Activated naive CD4-positive, alpha-beta T cell (primary cell): Measurements from ENCODE around the gene TBC1D22B.
"Not testable (repeated sequence)": the region's sequence is repeated elsewhere in the genome, so short reads cannot be mapped to it uniquely, and the experiment has no call there.

ENCODE experiments used
- DNase-seq, 4 experiments: peaks; one replicate each; lab custom pipeline; 2025; lab: John Stamatoyannopoulos, UW

The TBC1D22B gene

DNA sequence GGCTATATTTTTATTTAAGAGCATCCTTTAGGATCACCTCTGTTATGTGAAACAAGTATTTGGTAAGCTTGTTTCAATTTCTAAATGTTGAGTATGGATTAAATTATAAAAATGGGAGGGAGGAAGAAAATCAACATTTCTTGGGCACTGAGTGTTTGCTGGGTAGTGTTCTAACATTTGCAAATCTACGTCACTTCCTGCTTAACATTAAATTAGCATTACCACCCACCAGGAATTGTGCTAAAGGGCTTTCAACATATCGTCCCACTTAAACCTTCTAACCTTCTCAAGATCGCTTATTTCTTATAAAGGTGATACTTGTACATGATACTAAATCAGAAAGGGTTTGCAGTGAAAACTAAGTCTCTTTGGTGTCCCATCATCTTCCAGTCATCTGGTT, 8.3 kb downstream of the TBC1D22B start:
- DNase-seq = no peak

DNA sequence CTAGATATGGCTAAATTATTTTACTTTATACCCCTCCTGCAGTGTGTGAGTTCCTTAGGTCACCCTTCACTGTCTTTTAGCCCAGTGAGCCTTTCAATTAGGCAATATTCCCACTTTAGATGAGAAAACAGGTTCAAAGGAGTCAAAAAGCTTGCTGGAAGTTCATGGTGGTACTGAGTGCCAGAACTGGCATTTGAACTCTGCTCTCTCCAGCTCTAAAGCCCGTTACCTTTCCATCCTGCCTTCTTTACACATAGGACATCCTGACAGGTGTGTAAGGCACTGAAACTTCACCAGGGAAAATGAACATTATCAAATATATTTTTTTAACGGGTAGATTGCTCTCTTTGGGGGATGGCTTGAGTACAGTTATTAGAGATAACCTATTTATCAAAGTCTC, 11.5 kb downstream of the TBC1D22B start:
- no peak for DNase-seq

DNA sequence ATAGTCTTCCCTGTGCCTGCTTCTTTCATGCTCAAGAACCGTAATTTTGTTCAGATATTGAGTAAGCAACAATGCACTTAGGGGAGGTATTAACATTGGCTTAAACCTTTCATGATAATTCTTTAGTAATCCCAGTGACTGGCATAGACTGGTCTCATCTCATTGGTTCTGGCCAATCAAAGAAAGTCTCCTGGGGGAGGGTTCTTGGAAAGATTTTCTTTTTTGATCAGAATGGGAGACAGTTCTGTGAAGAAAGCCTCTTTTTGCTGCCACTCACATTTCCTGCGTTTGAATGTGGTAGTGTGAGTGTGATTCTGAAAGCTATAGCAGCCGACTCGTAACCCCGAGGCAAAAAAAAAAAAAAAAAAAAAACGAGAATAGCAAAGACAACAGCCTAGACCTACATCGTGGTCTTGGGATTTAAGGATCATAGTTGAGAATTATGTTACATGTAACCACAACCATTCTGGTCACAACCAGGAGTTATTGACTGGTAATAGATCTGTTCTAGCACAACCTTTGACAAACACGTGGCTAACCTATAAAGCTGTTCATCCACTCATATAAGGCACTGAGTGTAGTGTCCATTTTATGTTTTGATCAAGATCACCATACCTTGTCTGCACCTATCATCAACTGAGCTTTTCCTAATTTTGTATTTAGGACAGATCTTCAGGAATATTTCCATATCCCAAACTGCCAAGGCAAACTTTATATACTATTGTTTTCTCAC, 15.4 kb downstream of the TBC1D22B start:
- DNase-seq = no peak

DNA sequence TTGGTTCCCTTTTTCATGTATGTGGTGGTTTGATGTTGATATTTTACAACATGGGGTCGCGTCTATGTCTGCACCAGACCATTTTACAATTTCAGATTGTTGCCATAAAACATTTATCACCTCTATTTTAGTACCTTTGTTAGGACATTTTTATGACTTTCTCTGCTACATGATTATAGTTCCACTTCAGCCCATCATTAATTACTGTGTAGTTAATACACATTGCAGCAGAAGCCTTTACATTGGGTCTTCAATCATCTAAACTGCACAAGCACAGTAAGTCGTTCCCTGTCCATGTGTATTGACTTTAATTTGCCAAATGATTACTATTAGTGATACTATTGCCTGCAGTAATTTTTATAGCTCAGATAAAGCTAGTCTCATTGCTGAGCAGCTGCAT, 16.1 kb downstream of the TBC1D22B start:
- DNase-seq = no peak

DNA sequence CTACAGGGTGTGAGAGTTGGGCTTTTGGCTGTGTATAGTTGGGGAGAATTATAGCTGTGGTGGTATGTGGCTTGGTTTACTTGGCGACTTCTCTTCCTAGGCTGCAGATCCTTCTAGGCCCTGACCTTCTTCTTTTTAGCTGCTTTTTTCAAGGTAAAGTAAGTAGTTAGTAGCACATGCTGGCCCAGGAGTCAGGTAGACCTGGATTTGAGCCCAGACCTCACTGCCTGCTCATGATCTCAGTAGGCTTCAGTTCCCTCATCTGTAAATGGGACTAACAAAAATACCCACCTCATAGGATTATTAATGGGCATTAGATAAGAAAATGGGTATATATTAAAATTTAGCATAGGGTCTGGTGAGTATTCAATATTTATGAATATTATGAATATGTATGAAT, 17.8 kb downstream of the TBC1D22B start:
- no peak for DNase-seq

DNA sequence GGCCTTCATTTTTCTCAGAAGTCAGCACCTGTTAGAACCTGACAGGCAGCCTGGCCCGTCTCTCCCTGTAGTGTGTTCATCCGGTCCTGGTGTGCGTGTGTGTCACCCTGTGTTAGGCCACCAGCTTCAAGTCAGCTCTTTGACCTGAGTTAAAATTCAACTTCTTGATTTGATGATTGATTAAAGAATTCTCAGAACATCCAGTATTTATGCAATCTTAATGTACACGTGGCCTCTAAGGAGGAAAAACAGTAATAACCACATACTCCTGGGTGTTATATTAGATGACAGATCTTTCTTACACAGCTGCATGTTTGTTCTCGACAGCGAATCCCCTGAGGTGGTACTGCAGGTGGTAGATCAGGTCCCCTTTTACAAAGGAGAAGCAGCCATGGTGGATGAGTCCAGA, 19.4 kb downstream of the TBC1D22B start:
- DNase-seq = no peak

DNA sequence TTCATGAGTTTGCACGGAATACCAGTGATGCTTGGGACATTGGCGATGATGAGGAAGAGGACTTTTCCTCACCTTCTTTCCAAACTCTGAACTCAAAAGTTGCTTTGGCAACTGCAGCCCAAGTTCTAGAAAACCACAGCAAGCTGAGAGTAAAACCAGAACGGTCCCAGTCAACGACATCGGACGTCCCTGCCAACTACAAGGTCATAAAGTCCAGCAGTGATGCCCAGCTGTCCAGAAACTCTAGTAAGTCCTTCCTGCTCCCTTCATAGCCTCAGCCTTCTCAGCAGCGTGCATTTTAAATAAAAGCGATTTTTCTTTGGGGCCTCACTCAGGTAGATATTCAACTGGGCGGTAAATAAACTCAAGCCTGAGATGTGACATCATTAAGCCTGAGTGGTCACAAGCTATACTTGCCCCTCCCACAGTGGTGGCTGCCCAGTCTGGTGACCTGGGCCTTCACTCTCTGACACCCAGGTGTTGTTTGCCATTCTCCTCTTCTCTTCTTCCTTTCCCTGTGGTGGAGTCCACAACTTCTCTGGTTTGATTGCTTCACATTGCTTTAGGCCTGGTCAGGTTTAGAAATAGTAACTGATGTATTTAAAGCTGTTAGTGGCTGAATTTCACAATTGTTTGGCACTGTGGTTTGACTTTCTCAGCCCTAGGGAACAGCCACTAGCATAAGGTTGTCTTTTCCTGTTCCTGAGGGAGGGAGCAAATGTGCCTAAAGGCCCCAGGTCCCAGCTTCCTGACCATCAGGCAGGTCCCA, 22.0 kb downstream of the TBC1D22B start:
- no peak for DNase-seq

DNA sequence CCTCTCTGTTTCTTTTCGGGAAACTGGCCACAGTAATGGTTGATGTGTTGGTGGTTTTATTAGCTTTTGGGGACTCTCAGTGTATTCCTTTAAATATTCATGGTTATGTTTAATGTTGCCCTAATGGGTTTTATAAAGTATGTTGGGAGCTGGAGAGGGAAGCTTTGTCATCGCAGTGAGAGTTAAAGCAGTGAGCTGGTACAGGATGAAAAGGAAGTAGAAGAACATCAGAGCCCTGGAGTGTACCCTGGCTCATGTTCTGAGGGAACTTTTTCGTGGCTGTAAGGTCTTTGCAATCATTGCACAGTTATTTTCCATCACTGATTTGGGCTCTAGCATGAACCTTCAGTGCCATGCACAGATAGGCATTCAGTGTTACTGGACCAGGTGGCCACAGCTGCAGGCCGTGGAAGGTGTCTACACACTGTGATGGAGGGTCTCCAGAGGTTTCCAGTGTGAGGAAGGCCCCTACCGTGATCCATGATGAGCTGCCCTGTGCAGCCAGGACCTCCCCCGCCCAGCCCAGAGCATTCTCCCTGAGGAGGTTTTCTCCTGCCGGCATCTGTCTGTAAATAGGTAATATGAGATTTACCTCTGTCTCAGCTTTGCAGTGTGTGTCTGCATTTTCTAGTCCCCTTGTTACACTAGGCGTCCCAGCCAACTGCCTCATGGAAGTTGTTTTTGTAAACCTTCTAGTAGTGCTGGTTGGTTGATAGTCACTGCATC, 22.8 kb downstream of the TBC1D22B start:
- DNase-seq = no peak

DNA sequence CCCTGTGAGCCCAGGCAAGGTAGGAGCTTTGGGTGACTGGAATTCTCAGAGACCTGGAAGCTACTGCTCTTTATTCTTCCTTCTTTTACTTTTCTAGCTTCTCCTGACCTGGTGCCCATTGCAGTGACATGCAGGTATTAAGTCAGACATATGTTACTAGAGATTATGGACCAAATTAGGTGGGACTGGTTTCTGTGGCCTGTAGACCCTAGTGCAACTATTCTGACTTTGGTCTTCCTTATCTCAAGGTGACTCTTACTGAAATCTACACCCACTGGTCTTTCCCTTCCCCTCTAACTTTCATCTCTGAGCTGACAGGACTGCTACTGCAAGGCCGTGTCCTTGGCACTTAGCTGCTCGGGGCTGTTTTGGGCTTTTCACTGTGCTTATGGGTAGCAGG, 24.8 kb downstream of the TBC1D22B start:
- no peak for DNase-seq

DNA sequence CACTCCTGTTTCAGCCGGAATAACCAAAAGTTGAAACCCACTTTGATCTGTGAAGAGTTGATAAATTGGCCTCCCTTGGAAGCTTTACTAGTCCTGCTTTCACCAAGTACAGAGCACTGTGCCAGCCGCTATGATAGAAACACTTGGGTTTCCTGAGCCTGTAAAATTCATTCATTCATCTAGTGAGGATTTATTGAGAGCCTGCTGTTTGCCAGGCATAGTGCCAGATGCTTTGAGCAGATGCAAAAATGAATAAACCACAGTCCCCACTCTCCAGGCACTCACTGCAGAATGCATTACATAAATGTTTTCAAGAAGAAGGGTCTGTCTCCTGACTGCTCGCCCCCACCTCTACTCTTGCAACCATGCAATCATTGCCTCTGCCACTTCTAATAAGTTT, 25.7 kb downstream of the TBC1D22B start:
- DNase-seq = no peak

DNA sequence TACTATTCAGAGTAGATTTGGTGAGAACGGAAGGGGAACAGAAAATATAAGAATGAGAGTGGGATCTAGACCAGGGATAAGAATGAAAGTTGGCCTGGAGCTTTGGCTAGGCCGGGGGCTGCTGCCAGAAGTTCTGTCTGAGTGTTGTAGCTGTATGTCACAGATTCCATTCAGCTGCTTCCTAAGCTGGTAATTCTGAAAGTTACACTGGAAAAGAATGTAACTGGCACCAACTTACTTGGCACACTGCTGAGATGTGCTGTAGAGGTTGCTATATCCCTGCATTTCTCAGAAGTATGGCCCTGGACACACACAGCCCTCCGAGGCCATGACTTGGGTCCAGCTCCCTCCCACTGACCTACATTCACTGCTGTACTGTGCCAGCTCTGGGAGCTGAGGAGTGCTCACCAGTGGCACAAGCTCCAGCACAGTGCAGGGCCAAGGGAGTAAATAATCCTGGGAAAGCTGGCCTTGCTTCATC, 26.1 kb downstream of the TBC1D22B start:
- no peak for DNase-seq

DNA sequence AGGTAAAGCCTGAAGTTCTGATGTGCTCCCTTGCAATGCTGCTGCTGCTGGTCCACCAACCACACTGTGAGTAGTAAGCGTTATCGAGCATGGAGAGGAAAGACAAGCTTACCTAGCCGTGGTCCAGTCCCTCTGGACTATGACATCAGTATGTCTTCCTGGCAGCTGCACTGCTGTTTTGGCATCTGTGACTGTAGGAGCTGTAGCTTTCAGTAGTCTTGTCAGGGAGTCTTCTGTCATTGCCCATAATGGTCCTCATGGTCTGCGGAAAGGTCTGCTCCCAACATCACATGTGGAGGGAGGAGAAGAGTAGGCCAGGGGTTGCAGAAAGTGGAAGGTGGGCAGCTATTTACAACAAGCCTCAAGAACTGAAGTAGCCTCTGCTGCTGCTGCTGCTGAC, 27.2 kb downstream of the TBC1D22B start:
- DNase-seq = no peak

DNA sequence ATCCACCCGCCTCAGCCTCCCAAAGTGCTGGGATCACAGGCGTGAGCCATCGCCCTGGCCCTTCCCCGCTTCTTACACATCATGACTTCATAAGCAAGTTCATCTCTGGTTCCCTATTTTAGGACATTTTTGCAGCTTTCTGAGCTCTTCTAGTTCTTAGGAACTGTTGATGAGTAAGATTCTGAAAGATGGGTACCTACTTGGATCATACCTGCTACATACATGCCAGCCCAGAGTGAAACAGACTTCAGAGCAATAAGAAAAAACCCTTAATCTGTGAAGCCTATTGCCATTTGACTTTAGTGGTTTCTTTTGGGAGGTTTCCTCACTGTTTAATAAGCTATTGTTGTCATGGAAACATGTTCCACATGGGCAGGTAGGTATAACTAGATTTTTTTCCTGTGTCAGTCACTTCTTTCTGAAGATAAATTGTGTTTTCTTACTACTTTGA, 28.3 kb downstream of the TBC1D22B start:
- DNase-seq = no peak

DNA sequence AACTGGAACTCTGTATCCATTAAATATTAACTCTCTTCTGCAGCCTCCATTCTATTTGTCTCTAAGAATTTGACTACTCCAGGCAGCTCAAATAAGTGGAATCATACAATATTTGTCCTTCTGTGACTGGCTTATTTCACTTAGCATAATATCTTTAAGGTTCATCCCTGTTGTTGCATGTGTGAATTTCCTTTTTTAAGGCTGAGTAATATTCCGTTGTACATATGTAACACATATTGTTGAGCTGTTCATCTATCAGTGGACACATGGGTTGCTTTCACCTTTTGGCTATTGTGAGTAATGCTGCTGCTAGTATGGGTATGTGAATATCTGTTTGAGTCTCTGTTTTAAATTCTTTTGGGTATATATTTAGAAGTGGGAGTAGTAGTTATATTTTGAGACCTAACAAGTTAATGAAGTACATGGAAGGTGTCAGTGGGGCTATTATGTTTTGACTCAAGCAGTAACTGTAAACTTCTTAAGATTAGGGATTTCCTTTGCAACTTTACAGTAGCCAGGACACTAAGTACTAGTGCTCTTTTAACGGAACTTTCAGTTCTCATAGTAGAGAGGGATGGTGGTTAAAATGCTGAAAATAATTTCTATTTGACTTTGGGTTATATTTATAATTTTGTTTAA, 30.1 kb downstream of the TBC1D22B start:
- DNase-seq = no peak

DNA sequence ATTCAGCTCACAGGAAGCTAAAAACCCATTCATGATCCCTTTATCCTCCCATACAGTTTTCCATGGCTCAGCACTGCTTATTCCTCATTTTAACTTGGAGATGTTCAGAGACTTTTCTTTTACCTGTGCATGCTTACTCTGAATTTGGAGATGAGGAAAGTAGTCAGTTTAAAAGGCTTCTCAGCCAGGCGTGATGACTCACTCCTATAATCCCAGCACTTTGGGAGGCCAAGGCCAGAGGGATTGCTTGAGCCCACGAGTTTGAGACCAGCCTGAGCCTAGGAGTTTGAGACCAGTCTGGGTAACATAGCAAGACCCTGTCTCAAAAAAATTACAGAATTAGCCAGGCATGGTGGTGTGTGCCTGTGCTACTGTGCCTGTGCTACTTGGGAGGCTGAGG, 30.7 kb downstream of the TBC1D22B start:
- DNase-seq = no peak

DNA sequence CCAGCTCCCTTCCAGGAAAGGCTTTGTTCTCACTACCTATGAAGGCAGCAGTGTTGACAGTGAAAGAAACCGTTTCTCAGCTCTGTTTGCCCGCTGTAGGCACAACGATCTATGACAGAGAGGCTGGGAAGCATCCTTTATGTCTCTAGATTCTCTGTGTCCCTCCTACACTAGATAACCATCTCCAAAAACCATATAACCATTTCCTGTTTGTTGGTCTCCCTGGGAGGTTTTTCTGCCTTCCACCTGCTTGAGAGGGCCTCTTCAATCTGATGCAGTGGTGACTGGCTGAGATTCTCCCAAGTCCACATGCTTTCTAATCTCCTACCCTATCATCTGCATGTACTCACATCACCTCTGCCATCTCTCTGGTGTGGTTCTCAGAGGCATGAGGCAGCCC, 32.4 kb downstream of the TBC1D22B start:
- DNase-seq = no peak

DNA sequence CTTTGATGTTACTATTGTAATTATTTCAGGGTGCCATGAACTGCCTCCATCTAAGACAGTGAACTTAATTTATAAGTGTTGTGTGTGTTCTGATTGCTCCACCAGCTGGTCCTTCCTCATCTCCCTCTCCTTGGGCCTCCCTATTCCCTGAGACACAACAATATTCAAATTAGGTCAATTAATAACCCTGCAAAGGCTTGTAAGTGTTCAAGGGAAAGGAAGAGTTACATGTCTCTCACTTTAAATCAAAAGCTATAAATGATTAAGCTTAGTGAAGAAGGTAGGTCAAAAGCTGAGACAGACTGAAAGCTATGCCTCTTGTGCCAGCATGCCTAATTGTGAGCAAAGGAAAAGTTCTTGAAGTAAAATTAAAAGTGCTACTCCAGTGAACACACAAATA, 35.9 kb downstream of the TBC1D22B start:
- DNase-seq = no peak

DNA sequence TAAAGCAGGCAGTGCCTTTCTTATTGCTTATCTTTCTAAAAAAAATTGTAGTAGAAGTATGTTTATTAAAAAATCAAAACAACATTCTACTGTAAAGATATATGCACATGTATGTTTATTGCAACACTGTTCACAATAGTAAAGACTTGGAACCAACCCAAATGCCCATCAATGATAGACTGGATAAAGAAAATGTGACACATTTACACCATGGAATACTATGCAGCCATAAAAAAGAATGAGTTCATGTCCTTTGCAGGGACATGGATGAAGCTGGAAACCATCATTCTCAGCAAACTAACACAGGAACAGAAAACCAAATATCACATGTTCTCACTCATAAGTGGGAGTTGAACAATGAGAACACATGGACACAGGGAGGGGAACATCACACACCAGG, 40.1 kb downstream of the TBC1D22B start:
- not testable (repeated sequence) for DNase-seq

DNA sequence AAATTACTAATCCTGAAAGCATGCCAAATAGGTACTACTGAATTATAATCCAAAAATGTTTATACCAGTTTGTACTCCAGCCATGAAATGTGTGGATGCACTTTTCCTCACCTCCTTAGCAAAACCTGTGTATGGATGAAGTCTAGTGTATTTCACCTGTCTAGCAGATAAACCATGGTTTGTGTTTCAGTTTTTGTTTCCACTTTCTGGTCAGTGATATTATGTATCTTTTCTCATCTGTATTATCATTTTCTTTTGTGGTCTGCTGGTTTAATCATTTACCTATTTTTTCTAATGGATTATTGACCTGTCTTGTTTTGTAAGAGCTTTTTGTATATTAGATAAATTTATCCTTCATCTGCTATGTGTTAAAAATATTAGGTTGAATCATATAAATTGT, 41.4 kb downstream of the TBC1D22B start:
- DNase-seq = no peak

DNA sequence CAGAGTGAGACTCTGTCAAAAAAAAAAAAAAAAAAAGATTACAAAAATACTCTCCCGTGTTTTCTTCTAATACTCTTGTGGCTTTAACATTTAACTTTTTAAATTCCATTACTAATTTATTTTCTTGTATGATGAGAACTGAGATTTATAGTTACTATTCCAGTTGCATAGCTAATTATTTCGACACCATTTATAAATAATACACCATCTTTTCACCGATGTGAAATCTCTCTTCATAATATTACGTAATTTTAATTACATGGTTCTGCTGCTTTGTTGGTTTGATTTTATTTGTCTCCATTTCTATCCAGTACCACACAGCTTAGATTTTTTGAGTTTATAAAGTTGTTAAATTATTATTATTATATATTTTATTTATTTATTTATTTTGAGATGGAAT, 42.4 kb downstream of the TBC1D22B start:
- no peak for DNase-seq

DNA sequence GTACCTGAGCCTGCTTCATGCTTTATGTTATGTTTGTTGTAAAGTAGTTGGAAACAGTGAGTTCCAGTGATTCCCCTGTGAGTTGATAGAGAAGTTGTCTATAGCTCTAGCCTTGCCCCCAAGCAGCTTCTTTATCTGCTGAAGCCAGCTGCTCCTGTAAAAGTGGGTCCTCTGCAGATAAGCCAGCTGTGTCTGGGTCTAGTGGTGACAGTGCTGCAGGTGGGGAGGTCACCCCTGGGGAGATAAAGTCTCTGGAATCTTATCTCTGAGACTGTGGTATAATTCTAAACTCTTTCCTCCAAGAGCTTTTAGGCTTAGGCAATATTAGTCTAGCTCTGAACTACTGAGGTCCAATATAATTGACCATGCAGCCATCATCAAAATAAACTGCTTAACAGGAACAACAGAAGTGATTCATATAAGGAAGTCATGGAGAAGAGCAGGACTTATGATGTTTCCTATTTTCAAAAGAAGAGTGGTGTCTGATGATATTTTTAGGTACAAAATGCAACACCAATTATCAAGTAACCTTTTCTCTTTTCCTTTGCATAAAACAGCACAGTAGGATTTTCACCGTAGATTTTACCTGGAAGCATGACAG, 44.6 kb downstream of the TBC1D22B start:
- DNase-seq = no peak

DNA sequence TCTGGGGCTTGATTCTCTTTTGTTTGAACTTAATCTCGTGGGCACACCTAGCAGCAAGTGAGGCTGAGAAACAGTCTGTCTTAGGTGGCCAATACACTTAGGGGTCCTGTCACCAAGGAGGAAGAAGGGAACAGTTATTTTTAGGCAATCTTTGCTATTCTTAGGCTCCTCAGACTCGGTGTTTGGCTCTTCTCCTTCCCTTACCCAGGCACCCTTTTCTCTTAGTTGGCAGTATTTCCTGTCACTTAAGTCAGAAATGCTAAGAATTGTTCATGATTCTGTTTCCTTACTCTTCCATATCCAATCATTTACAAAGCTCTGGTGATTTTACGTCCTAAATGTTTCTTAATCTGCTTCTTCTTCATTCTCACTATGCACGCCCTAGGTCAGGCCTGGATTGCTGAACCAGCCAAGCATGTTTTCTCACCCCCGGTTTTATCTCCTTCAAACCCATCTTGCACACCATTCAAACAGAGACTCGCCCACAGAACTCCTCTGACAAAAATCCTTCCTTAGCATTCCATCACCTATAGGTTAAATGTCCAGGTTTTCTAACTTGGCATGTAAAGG, 45.6 kb downstream of the TBC1D22B start:
- DNase-seq = no peak
